Stimulated activated CD8-positive, alpha-beta memory T cell treated with anti-CD3 and anti-CD28 coated beads, Interleukin-2, amount 100 ng/mL, for 1 hour (primary cell): ENCODE measurements around the gene FBXO38.
A peak's percentile ranks its signal among the peaks of the same experiment; 100 is the strongest.
"Not testable (repeated sequence)": the region's sequence is repeated elsewhere in the genome, so short reads cannot be mapped to it uniquely, and the experiment has no call there.

Experiments
- DNase-seq, 2 donors: peaks; one replicate each; pipeline ENCODE4 v3.0.0-alpha.2; 2020; ENCODE audit warnings: low read depth in 2 of 2

The FBXO38 gene

GRCh38 chr5:148427370-148428042 lies 43.7 kb downstream of the FBXO38 start:
- no peak for DNase-seq

GRCh38 chr5:148428848-148429247 lies 45.1 kb downstream of the FBXO38 start:
- no peak for DNase-seq

- no peak for DNase-seq
Observed at GRCh38 chr5:148433826-148434225, 50.1 kb downstream of the FBXO38 start.

- no peak for DNase-seq
Observed at GRCh38 chr5:148436029-148436428, 52.3 kb downstream of the FBXO38 start.

GRCh38 chr5:148437249-148437648 lies 53.5 kb downstream of the FBXO38 start:
- no peak for DNase-seq

- DNase-seq, result no peak
Observed at GRCh38 chr5:148438933-148439332, 55.2 kb downstream of the FBXO38 start.

- no peak for DNase-seq
Observed at GRCh38 chr5:148443241-148443640, 59.5 kb downstream of the FBXO38 start.

- peak in 1 of 2 donors; percentile 8 for DNase-seq
Observed at GRCh38 chr5:148443998-148444397, 60.2 kb downstream of the FBXO38 start.

- no peak for DNase-seq
Observed at GRCh38 chr5:148445578-148445977, 61.8 kb downstream of the FBXO38 start.

GRCh38 chr5:148446611-148447010 lies 62.9 kb downstream of the FBXO38 start:
- no peak for DNase-seq

- no peak for DNase-seq
Observed at GRCh38 chr5:148452499-148453193, 68.9 kb downstream of the FBXO38 start.

- DNase-seq, result no peak
Observed at GRCh38 chr5:148454576-148454975, 70.8 kb downstream of the FBXO38 start.

GRCh38 chr5:148455185-148455584 lies 71.4 kb downstream of the FBXO38 start:
- no peak for DNase-seq

- DNase-seq, result no peak
Observed at GRCh38 chr5:148457183-148457620, 73.4 kb downstream of the FBXO38 start.

- no peak for DNase-seq
Observed at GRCh38 chr5:148458036-148458888, 74.5 kb downstream of the FBXO38 start.

GRCh38 chr5:148459669-148460068 lies 75.9 kb downstream of the FBXO38 start:
- no peak for DNase-seq

- no peak for DNase-seq
Observed at GRCh38 chr5:148465381-148466235, 81.8 kb downstream of the FBXO38 start.

- DNase-seq, result no peak
Observed at GRCh38 chr5:148466236-148466580, 82.5 kb downstream of the FBXO38 start.

- DNase-seq, result no peak
Observed at GRCh38 chr5:148467958-148468357, 84.2 kb downstream of the FBXO38 start.

GRCh38 chr5:148468746-148469145 lies 85.0 kb downstream of the FBXO38 start:
- DNase-seq, result not testable (repeated sequence)

GRCh38 chr5:148469501-148469935 lies 85.8 kb downstream of the FBXO38 start:
- DNase-seq, result no peak

GRCh38 chr5:148471379-148471778 lies 87.6 kb downstream of the FBXO38 start:
- DNase-seq, result no peak
